Hematopoietic multipotent progenitor cell treated with erythropoietin and hydrocortisone succinate and interleukin-3 and kit ligand, for 4 days (in vitro differentiated cells): Measurements from ENCODE around the gene TOR1A.
A peak's percentile ranks its signal among the peaks of the same experiment; 100 is the strongest.
"Not testable (repeated sequence)": the region's sequence is repeated elsewhere in the genome, so short reads cannot be mapped to it uniquely, and the experiment has no call there.

Source experiments
- DNase-seq: peaks from one replicate; pipeline ENCODE4 v3.0.0-alpha.2; 2015

Gene TOR1A

DNA sequence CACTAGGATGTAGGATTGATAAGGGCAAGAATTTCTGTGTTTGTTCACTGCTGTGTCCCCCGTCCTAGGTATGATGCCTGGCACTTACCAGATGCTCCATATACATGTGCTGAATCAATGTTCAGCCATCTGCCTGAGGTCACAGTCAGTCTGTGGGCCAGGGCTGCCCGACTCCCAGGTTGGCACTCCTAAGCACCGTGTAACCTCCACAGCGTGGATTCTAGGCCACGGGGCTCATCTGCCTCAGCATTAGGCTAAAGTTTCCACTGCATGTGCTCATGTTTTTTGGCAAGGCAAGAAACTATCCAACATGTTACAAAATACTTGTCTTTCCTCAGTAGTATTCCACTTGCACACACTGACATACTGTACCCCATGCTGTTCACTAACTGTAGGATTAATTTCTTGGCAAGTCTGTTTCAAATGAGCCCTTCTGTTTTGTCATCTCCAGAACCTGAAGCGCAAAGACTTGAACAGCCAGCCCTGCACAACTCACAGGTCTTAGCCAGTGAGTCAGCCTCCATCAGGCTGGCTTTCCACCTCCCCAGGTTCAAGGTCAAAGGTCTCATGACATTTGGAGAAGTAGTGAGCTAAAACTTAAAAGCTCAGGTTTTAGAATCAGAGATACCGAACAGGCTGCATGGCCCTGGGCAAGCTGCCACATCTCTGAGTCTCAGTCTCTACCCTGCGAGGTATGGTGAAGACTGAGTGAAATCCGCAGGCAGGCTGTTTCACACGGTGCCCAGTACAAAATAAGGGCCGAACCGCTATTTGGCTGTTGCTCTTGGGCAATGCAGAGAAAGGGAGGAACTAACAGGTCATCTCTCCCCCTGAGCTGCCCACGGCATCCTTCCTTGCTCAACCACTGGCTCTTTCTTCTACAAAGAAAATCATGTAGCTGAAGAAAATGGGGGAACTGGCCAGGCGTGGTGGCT, 7.2 kb downstream of the TOR1A start:
- peak; percentile 82 for DNase-seq

DNA sequence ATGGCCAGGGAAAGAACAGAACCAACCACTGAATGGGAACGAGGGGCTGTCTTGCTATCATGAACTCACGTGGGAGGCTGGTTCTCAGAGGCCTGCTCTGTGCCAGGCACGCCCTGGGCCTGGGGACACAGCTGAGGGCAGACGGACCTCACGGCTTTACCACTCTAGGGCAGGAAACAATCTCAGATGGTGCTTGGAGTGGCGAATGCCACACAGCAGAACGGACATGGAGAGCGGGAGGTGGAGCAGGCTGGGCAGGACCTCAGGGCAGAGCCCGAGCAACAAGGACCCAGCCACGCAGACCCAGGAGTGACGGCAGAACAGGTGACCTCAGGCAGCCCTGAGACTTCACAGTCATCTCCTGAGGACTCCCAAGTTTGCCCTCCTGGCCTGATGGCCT, 8.7 kb downstream of the TOR1A start:
- DNase-seq: no peak

DNA sequence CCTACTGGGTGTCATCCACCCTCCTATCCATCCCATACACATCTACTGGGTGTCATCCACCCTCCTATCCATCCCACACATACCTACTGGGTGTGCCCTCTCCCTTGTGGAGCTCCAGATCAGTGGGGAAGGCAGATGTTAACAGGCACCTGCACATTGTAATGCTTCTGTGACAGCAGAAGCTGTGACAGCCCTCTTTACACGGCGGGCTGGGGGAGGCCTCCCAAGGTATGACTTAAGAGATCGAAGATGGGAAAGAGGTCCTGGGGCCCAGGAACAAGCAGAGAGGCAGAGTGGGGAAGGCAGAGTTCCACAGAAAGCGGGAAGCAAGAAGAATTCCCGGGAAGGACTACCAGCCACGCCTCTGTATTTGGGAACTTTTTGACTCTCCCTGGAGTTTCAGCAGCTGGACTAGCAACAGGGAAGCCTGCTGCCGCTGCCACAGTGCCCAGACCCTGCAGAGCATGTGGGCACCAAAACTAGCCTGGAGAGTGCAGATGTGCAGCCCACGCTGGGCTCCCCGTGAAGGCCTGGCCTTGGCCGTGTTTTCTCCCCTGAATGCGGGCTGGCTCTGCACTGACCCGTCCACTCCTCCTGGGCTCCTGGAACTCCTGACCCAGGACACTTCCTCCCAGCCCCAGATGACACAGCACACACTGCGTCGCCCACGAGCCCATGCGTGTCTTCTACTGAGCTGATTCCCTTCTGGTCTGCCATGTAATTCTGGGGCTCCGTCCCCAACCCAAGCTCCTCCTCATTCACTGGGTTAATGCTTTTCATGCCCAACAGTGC, 9.3 kb downstream of the TOR1A start:
- DNase-seq: no peak

DNA sequence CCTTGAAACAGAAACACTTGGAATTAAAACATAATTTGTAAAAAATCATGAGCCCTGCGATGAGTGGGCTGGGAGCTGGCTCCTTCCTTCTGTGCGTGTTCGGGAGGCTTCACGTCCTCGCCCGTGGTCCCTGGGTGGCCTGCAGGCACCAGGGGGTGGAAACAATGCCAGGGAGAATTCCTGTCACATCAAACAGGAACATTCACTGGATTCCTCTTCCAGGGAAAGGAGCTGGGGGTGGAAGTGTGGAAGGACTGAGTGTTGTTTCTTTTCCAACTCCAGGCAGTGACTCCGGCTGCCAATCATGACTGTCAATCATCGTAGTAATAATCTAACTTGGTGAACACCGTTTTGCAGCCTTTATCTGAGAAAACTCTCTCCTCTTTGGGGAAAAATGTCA, 10.3 kb downstream of the TOR1A start:
- no peak for DNase-seq

DNA sequence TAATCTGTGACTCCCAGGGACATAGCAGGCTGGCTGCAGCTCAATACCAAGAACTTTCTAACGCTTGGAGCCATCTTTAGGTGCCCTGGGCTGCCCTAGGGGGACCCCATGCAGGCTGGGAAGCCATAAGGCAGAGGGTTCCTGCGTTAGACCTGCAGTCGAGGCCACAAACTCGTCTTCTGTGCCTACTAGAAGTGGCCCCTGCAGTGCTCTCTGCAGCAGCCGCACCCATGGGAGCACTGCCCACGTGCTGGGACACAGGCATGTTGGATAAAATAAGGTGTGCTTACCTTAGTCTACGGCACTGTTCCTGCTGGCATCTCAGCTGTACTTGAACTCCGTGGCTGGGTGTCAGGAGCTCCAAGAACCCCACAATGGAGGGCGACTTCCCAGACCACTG, 11.6 kb downstream of the TOR1A start:
- no peak for DNase-seq

DNA sequence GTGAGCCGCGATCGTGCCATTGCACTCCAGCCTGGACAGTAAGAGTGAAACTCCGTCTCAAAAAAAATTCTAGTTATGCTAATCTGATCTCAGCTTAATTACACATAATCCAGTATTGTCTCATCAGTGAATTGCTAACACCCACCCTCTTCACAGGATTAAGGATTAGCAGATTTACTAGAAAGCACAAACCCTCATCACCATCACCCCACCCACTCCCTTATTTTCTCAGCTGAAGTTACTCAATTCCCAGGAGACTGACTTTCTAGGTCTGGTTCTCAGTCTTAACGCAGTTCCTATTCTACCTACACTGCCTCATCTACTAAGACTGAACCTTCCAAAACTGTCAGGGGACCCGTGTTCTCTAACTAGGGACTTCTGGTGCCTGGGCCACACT, 12.0 kb downstream of the TOR1A start:
- no peak for DNase-seq

DNA sequence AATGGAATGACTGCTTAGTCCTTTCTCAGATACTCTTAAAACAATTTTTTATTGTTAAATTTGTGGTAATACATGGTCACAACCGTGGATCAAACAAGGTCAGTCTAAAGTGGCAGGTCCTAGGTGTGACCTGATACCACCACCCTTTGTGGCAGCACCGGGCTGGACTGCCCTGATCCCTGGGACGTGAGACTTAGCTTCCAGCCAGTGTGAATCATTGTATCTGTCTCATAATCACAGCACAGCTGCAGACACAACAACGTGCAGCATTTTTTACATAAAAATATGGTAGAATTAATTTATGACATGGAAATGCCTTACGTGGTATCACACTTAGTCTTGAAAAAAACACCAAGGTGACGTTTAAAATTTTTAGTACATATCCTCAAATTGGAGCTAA, 13.1 kb downstream of the TOR1A start:
- DNase-seq: no peak

DNA sequence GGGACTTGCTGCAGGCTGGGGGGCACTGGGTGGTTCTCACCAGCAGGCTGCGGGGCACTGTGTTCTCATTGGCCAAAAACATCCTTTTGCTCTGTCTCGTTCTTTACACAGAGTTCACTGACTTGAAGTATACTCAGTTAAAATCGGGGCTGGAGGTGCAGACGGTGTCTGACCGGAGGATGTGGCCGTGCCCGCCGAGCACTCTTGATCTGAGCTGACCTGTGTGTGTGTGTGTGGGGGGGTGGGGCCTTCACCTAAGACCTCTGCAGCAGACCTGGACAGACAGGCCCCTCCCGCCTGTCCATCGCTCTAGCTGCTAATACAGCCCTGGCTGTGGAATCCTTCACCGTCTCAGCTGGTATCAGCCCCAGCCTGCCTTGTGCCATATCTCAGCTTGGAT, 13.8 kb downstream of the TOR1A start:
- no peak for DNase-seq

DNA sequence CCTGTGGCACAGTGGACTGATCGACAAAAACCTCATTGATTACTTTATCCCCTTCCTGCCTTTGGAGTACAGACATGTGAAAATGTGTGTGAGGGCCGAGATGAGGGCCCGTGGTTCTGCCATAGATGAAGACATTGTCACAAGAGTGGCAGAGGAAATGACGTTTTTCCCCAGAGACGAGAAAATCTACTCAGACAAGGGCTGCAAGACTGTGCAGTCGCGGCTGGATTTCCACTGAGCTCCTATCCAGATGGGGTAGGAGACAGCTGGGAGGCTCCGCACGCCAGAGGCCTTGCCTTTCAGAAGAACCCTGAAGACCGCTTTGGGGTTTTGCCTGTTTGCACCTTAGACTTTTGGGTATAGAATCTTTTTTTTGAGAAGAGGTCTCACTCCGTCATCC, 14.6 kb downstream of the TOR1A start:
- no peak for DNase-seq

DNA sequence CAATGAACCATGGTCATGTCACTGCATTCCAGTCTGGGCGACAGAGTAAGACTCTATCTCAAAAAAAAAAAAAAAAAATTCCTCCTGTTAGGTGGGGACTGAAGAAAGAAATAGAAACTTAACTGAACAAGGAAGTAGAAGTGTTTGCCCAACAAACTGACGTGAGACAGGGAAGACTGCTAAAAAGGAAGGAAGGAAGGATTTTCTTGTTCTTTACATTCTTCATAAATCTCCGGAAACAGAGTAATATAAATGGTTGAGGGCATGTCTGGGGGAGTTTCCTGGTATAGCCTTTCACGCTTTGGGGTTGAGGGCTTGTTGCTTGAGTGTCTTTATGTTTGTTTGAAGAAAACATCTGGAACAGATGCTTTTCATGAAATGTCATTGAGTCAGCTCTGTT, 17.9 kb downstream of the TOR1A start:
- DNase-seq: no peak

DNA sequence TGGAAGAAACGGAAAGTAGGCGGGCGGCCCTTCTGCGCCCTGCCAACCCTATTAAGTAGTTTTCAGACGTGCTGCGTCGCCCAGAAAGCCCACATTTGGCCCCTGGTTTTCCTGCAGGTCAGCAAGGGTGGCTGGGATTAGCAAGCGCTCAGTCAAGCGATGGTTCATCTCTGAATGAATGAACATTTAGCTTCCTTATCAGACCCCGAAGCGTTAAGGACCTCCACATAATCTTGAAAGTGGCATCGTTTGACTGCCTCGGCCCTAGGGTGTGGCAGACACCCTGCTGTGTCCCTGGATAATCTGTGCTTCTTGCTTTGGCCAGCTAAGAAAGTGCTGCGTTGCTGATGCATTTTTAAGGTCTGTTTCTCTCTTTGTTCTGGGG, 20.3 kb downstream of the TOR1A start:
- DNase-seq: peak; percentile 63

DNA sequence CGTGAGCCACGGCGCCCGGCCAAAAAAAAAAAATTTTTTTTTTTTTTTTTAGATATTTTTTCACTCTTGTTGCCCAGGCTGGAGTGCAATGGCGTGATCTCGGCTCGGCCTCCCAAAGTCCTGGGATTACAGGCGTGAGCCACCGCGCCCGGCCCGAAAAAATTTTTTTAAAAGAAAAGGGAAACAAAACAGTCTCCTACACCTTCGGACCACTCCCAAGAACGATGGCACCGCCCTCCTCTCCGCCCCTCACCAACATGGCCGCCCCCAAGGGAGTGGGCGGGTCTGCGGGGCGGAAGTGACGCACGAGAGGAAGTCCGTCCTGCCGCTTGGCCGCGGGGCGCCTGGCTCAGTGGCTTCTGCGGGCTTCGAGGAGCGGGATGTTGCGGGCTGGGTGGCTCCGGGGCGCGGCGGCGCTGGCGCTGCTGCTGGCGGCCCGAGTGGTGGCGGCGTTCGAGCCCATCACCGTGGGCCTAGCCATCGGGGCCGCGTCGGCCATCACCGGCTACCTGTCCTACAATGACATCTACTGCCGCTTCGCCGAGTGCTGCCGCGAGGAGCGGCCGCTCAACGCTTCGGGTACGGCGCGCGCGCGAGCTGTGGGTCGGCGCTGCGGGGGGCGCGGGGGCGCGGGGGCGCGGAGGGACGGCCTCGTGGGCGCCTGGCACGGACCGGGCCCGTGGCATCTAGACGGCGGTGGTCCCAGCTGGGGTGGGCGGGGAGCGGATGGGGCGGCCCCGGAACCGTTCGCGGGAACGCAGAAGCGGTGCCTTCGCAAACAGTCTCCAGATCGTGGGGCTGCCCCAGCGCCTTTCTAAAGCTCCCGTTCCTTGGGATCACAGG, 20.9 kb downstream of the TOR1A start, which contains the start of gene TOR1B:
Gene TOR1B (plus strand): TSS at position 352 of the 843 bp plus-strand sequence. CDS start 29 bp downstream, at position 381.
- peak; percentile 97 for DNase-seq

DNA sequence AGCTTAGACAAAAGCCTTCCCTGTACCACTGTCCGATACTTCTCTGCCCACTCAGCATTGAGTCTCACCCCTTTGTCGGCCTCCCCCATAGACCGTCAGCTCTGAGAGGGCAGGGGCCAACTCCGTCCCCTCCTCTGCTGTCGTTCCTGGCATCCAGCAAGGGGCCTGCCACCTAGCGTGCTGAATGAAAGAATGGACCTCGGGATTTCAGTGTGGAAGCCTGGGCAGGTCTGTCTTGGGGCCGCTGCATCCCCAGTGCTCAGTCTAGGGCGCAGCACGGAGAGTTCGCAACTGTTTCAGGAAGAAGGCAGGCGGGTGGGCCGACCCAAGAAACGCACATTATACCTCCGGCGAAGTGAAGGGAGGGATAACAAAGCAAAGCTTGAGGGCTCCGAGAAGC, 22.4 kb downstream of the TOR1A start:
- no peak for DNase-seq

DNA sequence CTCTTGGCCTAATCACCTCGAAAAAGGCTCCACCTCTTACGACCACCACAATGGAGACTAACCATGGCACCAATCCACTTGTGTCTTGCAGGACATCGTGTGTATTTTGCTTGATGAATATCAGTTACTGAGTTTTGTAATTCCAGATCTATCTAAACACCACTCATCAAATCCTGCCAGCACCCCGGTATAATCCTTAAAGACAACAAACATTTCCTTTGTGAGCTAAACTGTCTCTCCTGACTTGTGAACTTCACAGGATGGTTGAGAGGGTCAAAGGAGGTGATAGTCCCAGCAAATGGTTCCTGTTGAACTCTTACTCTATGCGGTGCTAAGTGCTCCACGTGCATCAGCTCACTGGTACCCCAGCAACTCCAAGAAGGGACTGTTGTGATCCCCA, 25.0 kb downstream of the TOR1A start:
- DNase-seq: no peak

DNA sequence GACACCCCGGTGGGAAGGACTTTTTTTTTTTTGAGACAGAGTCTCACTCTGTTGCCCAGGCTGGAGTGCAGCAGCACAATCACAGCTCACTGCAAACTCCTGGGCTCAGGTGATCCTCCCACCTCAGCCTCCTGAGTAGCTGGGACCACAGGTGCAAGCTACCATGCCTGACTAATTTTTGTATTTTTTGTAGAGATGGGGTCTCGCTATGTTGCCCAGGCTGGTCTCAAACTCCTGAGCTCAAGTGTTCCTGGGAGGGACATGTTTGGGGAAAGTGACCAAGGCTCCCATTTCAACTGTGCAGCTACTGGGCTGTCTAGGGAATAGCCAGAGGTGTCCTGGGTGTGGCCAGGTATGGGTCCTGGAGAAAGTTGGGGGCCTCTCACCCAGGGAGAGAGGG, 27.9 kb downstream of the TOR1A start:
- DNase-seq: not testable (repeated sequence)

DNA sequence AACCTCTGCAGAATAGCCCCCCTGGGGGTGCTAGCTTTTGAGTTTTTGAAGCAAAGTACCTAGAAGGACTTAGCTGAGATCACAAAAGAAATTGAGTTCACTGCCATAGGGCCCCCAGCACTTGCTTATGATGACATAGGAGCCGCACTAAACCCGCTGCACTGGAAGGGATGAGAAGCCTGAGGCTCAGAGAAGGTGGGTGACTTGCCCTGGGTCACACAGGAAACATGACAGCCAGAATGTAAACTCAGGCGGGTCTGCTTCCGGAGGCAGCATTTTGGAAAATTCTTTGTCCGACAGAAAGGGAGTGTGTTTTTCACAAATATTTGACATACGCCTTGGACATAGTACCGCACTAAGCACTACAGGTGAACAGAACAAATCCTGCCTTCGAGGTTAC, 29.4 kb downstream of the TOR1A start:
- no peak for DNase-seq

DNA sequence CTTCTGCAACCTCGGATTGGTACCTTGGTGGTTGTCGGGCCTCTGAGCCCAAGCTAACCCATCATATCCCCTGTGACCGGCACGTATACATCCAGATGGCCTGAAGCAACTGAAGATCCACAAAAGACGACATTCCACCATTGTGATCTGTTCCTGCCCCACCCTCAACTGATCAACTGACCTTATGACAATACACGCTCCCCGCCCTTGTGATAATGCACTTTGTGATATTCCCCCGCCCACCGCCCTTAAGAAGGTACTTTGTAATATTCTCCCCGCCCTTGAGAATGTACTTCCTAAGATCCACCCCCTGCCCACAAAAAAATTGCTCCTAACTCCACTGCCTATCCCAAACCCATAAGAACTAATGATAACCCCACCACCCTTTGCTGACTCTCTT, 37.5 kb downstream of the TOR1A start:
- DNase-seq: peak; percentile 29

DNA sequence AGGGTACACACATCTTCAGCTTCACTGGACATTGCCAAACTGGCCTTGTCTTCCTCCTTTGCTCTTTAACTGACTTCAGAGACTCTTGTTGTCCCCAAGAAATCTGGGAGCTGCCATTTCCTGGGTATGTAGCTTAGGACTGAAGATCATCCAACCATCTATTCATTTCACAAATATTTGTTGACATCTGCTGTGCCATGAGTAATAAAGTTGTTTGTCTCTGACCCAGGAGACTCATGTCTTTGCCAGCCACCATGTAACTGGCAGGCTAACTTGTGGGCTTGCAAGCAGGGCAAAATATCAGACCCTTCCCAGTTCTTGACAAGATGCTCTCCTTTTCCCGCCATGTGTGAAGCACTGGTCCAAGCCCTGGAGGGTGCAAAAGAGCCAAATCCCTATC, 38.1 kb downstream of the TOR1A start:
- no peak for DNase-seq

DNA sequence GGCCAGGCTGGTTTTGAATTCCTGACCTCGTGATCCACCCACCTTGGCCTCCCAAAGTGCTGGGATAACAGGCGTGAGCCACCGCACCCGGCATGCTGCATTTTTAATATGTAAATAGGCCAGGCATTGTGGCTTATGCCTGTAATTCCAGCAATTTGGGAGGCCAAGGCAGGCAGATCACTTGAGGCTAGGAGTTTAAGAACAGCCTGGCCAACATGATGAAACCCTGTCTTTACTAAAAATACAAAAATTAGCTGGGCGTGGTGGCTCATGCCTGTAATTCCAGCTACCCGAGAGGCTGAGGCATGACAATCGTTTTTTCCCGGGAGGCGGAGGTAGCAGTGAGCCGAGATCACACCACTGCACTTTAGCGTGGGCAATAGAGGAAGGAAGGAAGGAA, 39.0 kb downstream of the TOR1A start:
- not testable (repeated sequence) for DNase-seq

DNA sequence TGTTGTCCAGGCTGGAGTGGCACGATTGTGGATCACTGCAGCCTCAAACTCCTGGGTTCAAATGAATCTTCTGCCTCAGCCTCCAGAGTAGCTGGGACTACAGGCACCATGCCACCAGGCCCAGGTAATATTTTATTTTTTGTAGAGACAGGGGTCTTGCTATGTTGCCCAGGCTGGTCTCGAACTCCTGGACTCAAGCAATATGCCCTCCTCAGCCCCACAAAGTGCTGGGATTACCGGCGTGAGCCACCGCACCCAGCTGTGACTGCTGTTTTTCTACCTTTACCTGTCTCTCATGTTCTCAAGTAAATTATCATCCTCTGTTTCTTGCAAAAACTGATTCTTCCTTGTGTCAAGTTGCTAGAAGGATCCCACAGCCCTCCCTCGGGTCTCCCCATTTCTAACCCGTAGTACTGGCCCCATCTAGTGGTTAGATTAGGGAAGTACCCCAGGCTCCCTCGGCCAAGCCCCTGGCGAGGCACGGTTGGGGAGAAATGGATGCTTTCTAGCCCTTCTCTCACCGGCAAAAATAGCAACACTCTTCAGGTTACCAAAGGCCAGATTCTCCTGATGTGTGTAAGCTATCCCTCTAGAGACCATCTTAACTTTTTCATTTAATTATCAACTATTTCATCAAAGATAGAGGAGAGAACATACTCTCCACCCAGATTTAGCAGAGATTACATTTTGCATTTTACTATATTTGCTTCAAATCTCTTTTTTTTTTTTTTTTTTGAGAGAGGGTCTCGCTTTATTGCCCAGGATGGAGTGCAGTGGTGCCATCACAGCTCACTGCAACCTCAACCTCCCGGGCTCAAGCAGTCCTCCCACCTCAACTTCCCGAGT, 40.2 kb downstream of the TOR1A start:
- DNase-seq: peak; percentile 91

DNA sequence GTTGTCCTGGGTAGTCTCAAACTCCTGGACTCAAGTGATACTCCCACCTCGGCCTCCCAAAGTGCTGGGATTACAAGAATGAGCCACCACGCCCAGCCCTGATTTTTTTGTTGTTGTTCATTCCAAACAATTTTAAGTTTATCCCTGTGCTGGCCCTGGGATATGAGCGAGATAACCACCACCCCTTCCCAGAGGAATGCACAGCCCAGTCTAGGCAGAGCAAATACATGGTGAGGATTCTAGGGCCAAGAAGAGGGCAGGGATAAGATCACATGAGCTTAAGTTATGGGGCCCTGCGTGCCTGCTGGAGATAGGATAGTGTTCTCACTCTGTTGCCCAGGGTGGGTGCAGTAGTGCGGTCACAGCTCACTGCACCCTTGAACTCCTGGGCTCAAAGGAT, 42.0 kb downstream of the TOR1A start:
- DNase-seq: no peak

DNA sequence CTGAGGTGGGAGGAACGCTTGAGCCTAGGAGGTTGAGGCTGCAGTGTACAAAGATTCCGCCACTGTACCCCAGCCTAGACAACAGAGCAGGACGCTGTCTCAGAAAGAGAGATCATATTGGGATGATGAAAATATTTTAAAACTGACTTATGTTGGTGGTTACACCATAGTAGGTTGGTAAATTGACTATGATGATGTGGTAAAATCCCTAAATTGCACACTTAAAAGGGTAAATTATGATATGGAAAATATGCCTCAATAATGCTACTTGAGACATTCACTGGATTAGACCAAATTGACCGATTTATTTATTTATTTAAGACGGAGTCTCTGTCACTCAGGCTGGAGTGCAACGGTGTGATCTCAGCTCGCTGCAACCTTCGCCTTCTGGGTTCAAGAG, 42.8 kb downstream of the TOR1A start:
- DNase-seq: no peak
